Measurements from ENCODE around the gene PTPRN2.
"Not testable (repeated sequence)": the region's sequence is repeated elsewhere in the genome, so short reads cannot be mapped to it uniquely, and the experiment has no call there.

Gene PTPRN2

GRCh38 chr7:157926107-157926506 is 661.5 kb downstream of the PTPRN2 start:
- no peak for DNase-seq (ENCODE audit: low read depth)

GRCh38 chr7:157925383-157925875 is 662.2 kb downstream of the PTPRN2 start:
- no peak for DNase-seq (ENCODE audit: low read depth)

GRCh38 chr7:157923903-157924630 is 663.6 kb downstream of the PTPRN2 start:
- no peak for DNase-seq (ENCODE audit: low read depth)

- DNase-seq (ENCODE audit: low read depth), result no peak
Observed at GRCh38 chr7:157922576-157922975, 665.0 kb downstream of the PTPRN2 start.

- no peak for DNase-seq (ENCODE audit: low read depth)
Observed at GRCh38 chr7:157918326-157919080, 669.1 kb downstream of the PTPRN2 start.

GRCh38 chr7:157916946-157917640 is 670.5 kb downstream of the PTPRN2 start:
- DNase-seq (ENCODE audit: low read depth), result no peak

GRCh38 chr7:157910446-157910845 is 677.2 kb downstream of the PTPRN2 start:
- no peak for DNase-seq (ENCODE audit: low read depth)

GRCh38 chr7:157910045-157910444 is 677.6 kb downstream of the PTPRN2 start:
- not testable (repeated sequence) for DNase-seq (ENCODE audit: low read depth)

- DNase-seq (ENCODE audit: low read depth), result no peak
Observed at GRCh38 chr7:157909370-157909769, 678.3 kb downstream of the PTPRN2 start.

- DNase-seq (ENCODE audit: low read depth), result no peak
Observed at GRCh38 chr7:157908006-157908782, 679.4 kb downstream of the PTPRN2 start.

GRCh38 chr7:157907091-157907490 is 680.5 kb downstream of the PTPRN2 start:
- no peak for DNase-seq (ENCODE audit: low read depth)

- no peak for DNase-seq (ENCODE audit: low read depth)
Observed at GRCh38 chr7:157906583-157906982, 681.0 kb downstream of the PTPRN2 start.

GRCh38 chr7:157905651-157906461 is 681.8 kb downstream of the PTPRN2 start:
- DNase-seq (ENCODE audit: low read depth), result no peak

GRCh38 chr7:157904866-157905570 is 682.6 kb downstream of the PTPRN2 start:
- no peak for DNase-seq (ENCODE audit: low read depth)

GRCh38 chr7:157904211-157904865 is 683.3 kb downstream of the PTPRN2 start:
- no peak for DNase-seq (ENCODE audit: low read depth)

- no peak for DNase-seq (ENCODE audit: low read depth)
Observed at GRCh38 chr7:157903710-157904109, 683.9 kb downstream of the PTPRN2 start.

GRCh38 chr7:157903296-157903695 is 684.3 kb downstream of the PTPRN2 start:
- DNase-seq (ENCODE audit: low read depth), result no peak

GRCh38 chr7:157901816-157902610 is 685.6 kb downstream of the PTPRN2 start:
- DNase-seq (ENCODE audit: low read depth), result not testable (repeated sequence)

GRCh38 chr7:157901166-157901565 is 686.5 kb downstream of the PTPRN2 start:
- DNase-seq (ENCODE audit: low read depth), result no peak

Data from CMK (cell line).